ENCODE measurements around the gene TXNDC2.
"Not testable (repeated sequence)": the region's sequence is repeated elsewhere in the genome, so short reads cannot be mapped to it uniquely, and the experiment has no call there.

DNA sequence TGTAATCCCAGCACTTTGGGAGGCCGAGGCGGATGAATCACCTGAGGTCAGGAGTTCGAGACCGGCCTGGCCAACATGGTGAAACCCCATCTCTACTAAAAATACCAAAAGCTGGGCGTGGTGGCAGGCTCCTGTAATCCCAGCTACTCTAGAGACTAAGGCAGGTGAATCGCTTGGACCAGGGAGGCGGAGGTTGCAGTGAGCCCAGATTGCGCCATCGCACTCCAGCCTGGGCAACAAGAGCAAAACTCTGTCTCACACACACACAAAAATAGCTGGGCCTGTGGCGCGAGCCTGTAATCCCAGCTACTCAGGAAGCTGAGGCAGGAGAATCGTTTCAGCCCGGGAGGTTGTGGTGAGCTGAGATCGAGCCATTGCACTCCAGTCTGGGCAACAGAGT, 16.5 kb downstream of the TXNDC2 start:
- TF ChIP-seq SIN3A (IDR thresholded peaks at IDR 0.05; ENCODE audit: low read depth); CTCF (IDR thresholded peaks at IDR 0.05 in 2 of 3, conservative IDR thresholded peaks at IDR 0.05 in 1 of 3; ENCODE audit: borderline replicate concordance in 1 of 3, insufficient read depth in 1 of 3, low read depth in 2 of 3, low read length in 2 of 3); POLR2A (IDR thresholded peaks at IDR 0.05; ENCODE audit: borderline replicate concordance, extremely low read depth, insufficient read depth, insufficient read length); EZH2 (IDR thresholded peaks at IDR 0.05); SRF (IDR thresholded peaks at IDR 0.05; ENCODE audit: low read depth): not testable (repeated sequence)
- TF ChIP-seq, protein P1, sequence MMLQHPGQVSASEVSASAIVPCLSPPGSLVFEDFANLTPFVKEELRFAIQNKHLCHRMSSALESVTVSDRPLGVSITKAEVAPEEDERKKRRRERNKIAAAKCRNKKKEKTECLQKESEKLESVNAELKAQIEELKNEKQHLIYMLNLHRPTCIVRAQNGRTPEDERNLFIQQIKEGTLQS (IDR thresholded peaks at IDR 0.05): not testable (repeated sequence)
- TF ChIP-seq, protein P2, sequence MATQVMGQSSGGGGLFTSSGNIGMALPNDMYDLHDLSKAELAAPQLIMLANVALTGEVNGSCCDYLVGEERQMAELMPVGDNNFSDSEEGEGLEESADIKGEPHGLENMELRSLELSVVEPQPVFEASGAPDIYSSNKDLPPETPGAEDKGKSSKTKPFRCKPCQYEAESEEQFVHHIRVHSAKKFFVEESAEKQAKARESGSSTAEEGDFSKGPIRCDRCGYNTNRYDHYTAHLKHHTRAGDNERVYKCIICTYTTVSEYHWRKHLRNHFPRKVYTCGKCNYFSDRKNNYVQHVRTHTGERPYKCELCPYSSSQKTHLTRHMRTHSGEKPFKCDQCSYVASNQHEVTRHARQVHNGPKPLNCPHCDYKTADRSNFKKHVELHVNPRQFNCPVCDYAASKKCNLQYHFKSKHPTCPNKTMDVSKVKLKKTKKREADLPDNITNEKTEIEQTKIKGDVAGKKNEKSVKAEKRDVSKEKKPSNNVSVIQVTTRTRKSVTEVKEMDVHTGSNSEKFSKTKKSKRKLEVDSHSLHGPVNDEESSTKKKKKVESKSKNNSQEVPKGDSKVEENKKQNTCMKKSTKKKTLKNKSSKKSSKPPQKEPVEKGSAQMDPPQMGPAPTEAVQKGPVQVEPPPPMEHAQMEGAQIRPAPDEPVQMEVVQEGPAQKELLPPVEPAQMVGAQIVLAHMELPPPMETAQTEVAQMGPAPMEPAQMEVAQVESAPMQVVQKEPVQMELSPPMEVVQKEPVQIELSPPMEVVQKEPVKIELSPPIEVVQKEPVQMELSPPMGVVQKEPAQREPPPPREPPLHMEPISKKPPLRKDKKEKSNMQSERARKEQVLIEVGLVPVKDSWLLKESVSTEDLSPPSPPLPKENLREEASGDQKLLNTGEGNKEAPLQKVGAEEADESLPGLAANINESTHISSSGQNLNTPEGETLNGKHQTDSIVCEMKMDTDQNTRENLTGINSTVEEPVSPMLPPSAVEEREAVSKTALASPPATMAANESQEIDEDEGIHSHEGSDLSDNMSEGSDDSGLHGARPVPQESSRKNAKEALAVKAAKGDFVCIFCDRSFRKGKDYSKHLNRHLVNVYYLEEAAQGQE (IDR thresholded peaks at IDR 0.05; ENCODE audit: low read depth): not testable (repeated sequence)
- TF ChIP-seq, protein P3, sequence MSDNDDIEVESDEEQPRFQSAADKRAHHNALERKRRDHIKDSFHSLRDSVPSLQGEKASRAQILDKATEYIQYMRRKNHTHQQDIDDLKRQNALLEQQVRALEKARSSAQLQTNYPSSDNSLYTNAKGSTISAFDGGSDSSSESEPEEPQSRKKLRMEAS (IDR thresholded peaks at IDR 0.05): not testable (repeated sequence)

Measured in HCT116 (cell line).